IMR-90 (cell line): Measurements from ENCODE around the gene KIF1A. TPM values are rescaled to one million over a fixed set of nuclear protein-coding genes. Genes with fewer than 3 reads are reported as not detected.

Source experiments
- ATAC-seq: fragments of 200-7000 bp; cut with Tn5 transposase; 2 replicates; pipeline ENCODE4 v1.9.1; 2020; ENCODE audit warnings: low read depth, mild to moderate bottlenecking, moderate library complexity
- BruUV-seq: library from RNA; stranded (reverse); fragments of 400-500 nt; replicated peaks from 2 replicates; lab custom pipeline; 2021; lab: Mats Ljungman, UMichigan
- CTCF ChIA-PET: fragments of 300-600 bp; formaldehyde crosslinking; extraction: SDS; loops from one replicate; lab custom pipeline; 2021; ENCODE audit warnings: antibody characterized with exemption; lab: Yijun Ruan, JAX
- POLR2A ChIA-PET: fragments of 300-600 bp; sonication (Branson Sonifier 250); formaldehyde crosslinking; loops from one replicate; lab custom pipeline; 2022; ENCODE audit warnings: antibody characterized with exemption; ENCODE audit not compliant: unreplicated experiment; lab: Charles Lee
- DNase-seq: peaks from one replicate; pipeline ENCODE4 v3.0.0; 2013
- H2AFZ ChIP-seq: replicated peaks from 2 replicates; pipeline ENCODE3; 2013; ENCODE audit warnings: low read length, mild to moderate bottlenecking; ENCODE audit not compliant: poor library complexity
- H2AK5ac ChIP-seq: 2 replicates; pipeline ENCODE4 v1.6.1; 2013; ENCODE audit warnings: low read depth, low read length, inconsistent platforms
- H2AK9ac ChIP-seq: replicated peaks from 2 replicates; pipeline ENCODE3; 2013; ENCODE audit warnings: mild to moderate bottlenecking, low read depth, low read length, moderate library complexity; ENCODE audit not compliant: poor library complexity
- H2BK120ac ChIP-seq: 2 replicates; pipeline ENCODE4 v1.6.1; 2013; ENCODE audit warnings: low read depth, low read length, inconsistent platforms
- H2BK15ac ChIP-seq: 3 replicates; pipeline ENCODE4 v1.6.1; 2013; ENCODE audit warnings: low read depth, low read length, inconsistent platforms
- H2BK20ac ChIP-seq: 2 replicates; pipeline ENCODE4 v1.6.1; 2013; ENCODE audit warnings: low read depth, mild to moderate bottlenecking, inconsistent platforms, low read length, moderate library complexity
- H2BK5ac ChIP-seq: 2 replicates; pipeline ENCODE4 v1.6.1; 2013; ENCODE audit warnings: mild to moderate bottlenecking, low read depth, low read length, inconsistent platforms; ENCODE audit not compliant: poor library complexity, severe bottlenecking
- H3K14ac ChIP-seq: replicated peaks from 2 replicates; pipeline ENCODE4 v1.6.1; 2013; ENCODE audit warnings: low read depth, low read length, inconsistent platforms
- H3K18ac ChIP-seq: 2 replicates; pipeline ENCODE4 v1.6.1; 2013; ENCODE audit warnings: low read depth, low read length, control low read depth
- H3K23ac ChIP-seq: 2 replicates; pipeline ENCODE4 v1.6.1; 2013; ENCODE audit warnings: low read depth, low read length, inconsistent platforms
- H3K27ac ChIP-seq: 2 replicates; pipeline ENCODE4 v1.5.1; 2013; ENCODE audit warnings: mild to moderate bottlenecking, control low read depth, low read length; ENCODE audit not compliant: insufficient read depth
- H3K27me3 ChIP-seq: 2 replicates; pipeline ENCODE4 v1.6.1; 2013; ENCODE audit warnings: low read length; ENCODE audit not compliant: control insufficient read depth, insufficient read depth
- H3K36me3 ChIP-seq: 2 replicates; pipeline ENCODE4 v1.6.1; 2013; ENCODE audit warnings: low read length, mixed read lengths; ENCODE audit not compliant: control insufficient read depth, insufficient read depth
- H3K4ac ChIP-seq: 2 replicates; pipeline ENCODE4 v1.6.1; 2013; ENCODE audit warnings: low read depth, low read length, inconsistent platforms
- H3K4me1 ChIP-seq: 2 replicates; pipeline ENCODE4 v1.6.1; 2013; ENCODE audit warnings: low read length, mixed read lengths; ENCODE audit not compliant: control insufficient read depth, insufficient read depth
- H3K4me2 ChIP-seq: 2 replicates; pipeline ENCODE4 v1.6.1; 2013; ENCODE audit warnings: low read depth, mild to moderate bottlenecking, control low read depth, low read length, moderate library complexity
- H3K4me3 ChIP-seq: 2 replicates; pipeline ENCODE4 v1.5.1; 2013; ENCODE audit warnings: low read depth, mild to moderate bottlenecking, control low read depth, low read length, moderate library complexity; ENCODE audit not compliant: insufficient read depth
- H3K56ac ChIP-seq: 2 replicates; pipeline ENCODE4 v1.6.1; 2013; ENCODE audit warnings: low read length, inconsistent platforms; ENCODE audit not compliant: insufficient read depth; ENCODE audit errors: extremely low read depth
- H3K79me1 ChIP-seq, 2 experiments: 2 replicates each; pipeline ENCODE4 v1.6.1; 2013; ENCODE audit warnings: low read length in 2 of 2, inconsistent platforms in 1 of 2, low read depth in 1 of 2
- H3K9ac ChIP-seq: 2 replicates; pipeline ENCODE4 v1.6.1; 2013; ENCODE audit warnings: low read depth, low read length, control low read depth
- H3K9me1 ChIP-seq: 2 replicates; pipeline ENCODE4 v1.6.1; 2013; ENCODE audit warnings: low read length, inconsistent platforms; ENCODE audit not compliant: insufficient read depth
- H3K9me3 ChIP-seq: 2 replicates; pipeline ENCODE4 v1.6.1; 2013; ENCODE audit warnings: low read length; ENCODE audit not compliant: control insufficient read depth, insufficient read depth
- H4K20me1 ChIP-seq: 2 replicates; pipeline ENCODE4 v1.6.1; 2013; ENCODE audit warnings: low read length, inconsistent platforms; ENCODE audit not compliant: insufficient read depth
- H4K5ac ChIP-seq: 2 replicates; pipeline ENCODE4 v1.6.1; 2013; ENCODE audit warnings: mild to moderate bottlenecking, low read depth, low read length, control low read depth
- H4K8ac ChIP-seq, 2 experiments: 2 replicates each; pipeline ENCODE4 v1.6.1; 2013; ENCODE audit warnings: low read depth in 2 of 2, low read length in 2 of 2, control low read depth in 1 of 2, inconsistent platforms in 1 of 2
- H4K91ac ChIP-seq: 2 replicates; pipeline ENCODE4 v1.6.1; 2013; ENCODE audit warnings: low read depth, low read length, inconsistent platforms; ENCODE audit not compliant: insufficient read depth
- RCOR1 ChIP-seq: IDR thresholded peaks from 2 replicates; pipeline ENCODE4 v1.6.1; 2012; ENCODE audit warnings: mild to moderate bottlenecking, low read length, improper control_type of control experiment; ENCODE audit not compliant: insufficient replicate concordance
- WGBS, 2 experiments: methylation state at CpG; one replicate each; pipeline versions ENCODE4 v1.1.5 to v1.1.7; 2013; ENCODE audit warnings: missing lambda C conversion rate in 2 of 2; ENCODE audit not compliant: insufficient read length in 1 of 2; ENCODE audit errors: extremely low coverage in 2 of 2; 5-methylcytosine and 5-hydroxymethylcytosine counted together
- dilution Hi-C: fragments of 300-500 bp; cut with HindIII; formaldehyde crosslinking; loops from one replicate; pipeline ENCODE4 v1.14.3; 2018; ENCODE audit warnings: low sequenced_read_pairs; ENCODE audit not compliant: unreplicated experiment
- in situ Hi-C: fragments of 300-500 bp; cut with MboI; formaldehyde crosslinking; loops from 3 replicates; pipeline ENCODE4 v1.14.3; 2019; ENCODE audit warnings: low sequenced_read_pairs, inconsistent platforms, mixed read lengths
- intact Hi-C: fragments of 100-400 bp; cut with micrococcal nuclease; formaldehyde crosslinking; loops from 2 replicates; pipeline ENCODE4 v1.10.0; 2022
- polyA plus RNA-seq, 3 experiments: library from polyadenylated mRNA; depleted of rRNA; stranded (reverse); fragments of >200 nt; gene quantifications; 2 replicates each; pipeline ENCODE4 v1.2.3, GENCODE V29; 2012; ENCODE audit warnings: low replicate concordance in 1 of 3
- total RNA-seq: library from RNA; depleted of rRNA; stranded (reverse); fragments of >200 nt; gene quantifications from 2 replicates; pipeline ENCODE4 v1.2.3, GENCODE V29; 2012
- TF ChIP-seq, protein P1 (sequence below): conservative IDR thresholded peaks from 2 replicates; pipeline ENCODE4 v1.5.1; 2012; ENCODE audit warnings: mild to moderate bottlenecking, low read depth, low read length, improper control_type of control experiment

Gene KIF1A
- total and polyA plus RNA-seq, 2 of the 4 experiments (the other 2 are of a cell fraction), result under 0.01 TPM; not detected in 1

DNA sequence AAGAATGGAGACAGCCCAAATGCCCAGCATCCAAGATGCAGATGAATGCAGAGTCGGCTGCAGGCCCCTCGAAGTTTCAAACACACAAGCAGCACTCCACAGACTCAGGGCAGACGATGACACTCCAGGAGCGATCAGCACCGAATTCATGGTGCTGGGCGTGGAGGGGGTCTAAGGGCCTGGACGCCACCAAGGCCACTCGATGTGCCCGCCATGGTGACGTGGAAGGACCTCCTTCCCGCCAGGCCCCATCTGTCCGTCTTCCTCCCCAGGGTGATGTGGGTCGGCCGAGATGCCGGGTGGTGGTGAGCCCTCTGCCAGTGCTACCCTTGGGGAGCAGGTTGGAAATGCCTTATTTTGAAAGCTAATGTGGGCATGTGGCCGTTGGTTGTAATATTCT, 9.4 kb downstream of the KIF1A start:
- no TSS peak for BruUV-seq
- Histone ChIP-seq H4K5ac (no peak overlapping the region), H3K4ac (no peak overlapping the region), H3K4me2 (no peak overlapping the region), H2BK20ac (no peak overlapping the region), H3K56ac (no peak overlapping the region), H2AFZ (no peak overlapping the region), H4K91ac (no peak overlapping the region), H3K9me3 (peaks cover 17% of the 10 kb centered on the region), H3K27ac (no peak overlapping the region), H2BK15ac (no peak overlapping the region), H2BK5ac (no peak overlapping the region), H2AK5ac (no peak overlapping the region), H2BK120ac (no peak overlapping the region), H3K9ac (no peak overlapping the region), H3K4me3 (no peak overlapping the region), H3K14ac (no peak overlapping the region), H3K36me3 (no peaks in the 10 kb centered on the region), H3K18ac (no peak overlapping the region), H3K9me1 (no peaks in the 10 kb centered on the region), H2AK9ac (no peak overlapping the region), H3K79me1 (no peaks in the 10 kb centered on the region), H4K20me1 (no peaks in the 10 kb centered on the region), H4K8ac (no peak overlapping the region), H3K27me3 (peaks cover 7% of the 10 kb centered on the region), H3K4me1 (no peaks in the 10 kb centered on the region), H3K23ac (no peak overlapping the region)
- ChIA-PET POLR2A (no interaction called here), CTCF (no interaction called here)
- no peak for DNase-seq
- in situ Hi-C loops, result no loop called here
- TF ChIP-seq, protein P1, sequence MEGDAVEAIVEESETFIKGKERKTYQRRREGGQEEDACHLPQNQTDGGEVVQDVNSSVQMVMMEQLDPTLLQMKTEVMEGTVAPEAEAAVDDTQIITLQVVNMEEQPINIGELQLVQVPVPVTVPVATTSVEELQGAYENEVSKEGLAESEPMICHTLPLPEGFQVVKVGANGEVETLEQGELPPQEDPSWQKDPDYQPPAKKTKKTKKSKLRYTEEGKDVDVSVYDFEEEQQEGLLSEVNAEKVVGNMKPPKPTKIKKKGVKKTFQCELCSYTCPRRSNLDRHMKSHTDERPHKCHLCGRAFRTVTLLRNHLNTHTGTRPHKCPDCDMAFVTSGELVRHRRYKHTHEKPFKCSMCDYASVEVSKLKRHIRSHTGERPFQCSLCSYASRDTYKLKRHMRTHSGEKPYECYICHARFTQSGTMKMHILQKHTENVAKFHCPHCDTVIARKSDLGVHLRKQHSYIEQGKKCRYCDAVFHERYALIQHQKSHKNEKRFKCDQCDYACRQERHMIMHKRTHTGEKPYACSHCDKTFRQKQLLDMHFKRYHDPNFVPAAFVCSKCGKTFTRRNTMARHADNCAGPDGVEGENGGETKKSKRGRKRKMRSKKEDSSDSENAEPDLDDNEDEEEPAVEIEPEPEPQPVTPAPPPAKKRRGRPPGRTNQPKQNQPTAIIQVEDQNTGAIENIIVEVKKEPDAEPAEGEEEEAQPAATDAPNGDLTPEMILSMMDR, result no peak
- no peak for TF ChIP-seq RCOR1
- dilution Hi-C loops, result no loop called here
- WGBS, 2 experiments, result 91% methylated on average over 5 of the region's 16 CpGs; no CpG with 5 or more reads in 1 of the 2 experiments
- ATAC-seq, result no peak
- intact Hi-C loops, result loop anchor here (1.0 kb wide), 1 partner anchor 30 kb away; no protein-coding TSS in a partner anchor
